NCI-H524 treated with DMSO at 0.1 percent for 48 hours (cell line): ENCODE results near the gene OR51E1.

ENCODE experiments used
- DNase-seq: peaks from one replicate; lab custom pipeline; 2025; lab: John Stamatoyannopoulos, UW

OR51E1 gene, protein sequence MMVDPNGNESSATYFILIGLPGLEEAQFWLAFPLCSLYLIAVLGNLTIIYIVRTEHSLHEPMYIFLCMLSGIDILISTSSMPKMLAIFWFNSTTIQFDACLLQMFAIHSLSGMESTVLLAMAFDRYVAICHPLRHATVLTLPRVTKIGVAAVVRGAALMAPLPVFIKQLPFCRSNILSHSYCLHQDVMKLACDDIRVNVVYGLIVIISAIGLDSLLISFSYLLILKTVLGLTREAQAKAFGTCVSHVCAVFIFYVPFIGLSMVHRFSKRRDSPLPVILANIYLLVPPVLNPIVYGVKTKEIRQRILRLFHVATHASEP

DNA sequence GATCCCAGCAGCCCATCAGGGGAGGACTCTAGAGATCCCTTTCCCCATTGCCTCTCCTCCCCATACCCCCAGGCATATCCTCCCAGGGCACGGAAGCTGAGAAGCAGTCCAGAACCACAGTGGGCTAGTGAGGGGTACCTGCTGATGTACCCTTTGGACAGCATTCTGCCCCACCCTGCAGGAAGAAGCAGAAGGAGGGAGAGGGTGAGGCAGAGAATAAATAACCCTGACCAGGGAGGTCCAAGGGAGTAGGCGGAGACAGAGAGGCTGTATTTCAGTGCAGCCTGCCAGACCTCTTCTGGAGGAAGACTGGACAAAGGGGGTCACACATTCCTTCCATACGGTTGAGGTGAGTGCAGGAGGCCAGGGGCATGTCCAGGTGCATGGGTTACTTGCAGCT lies at the start of gene OR51E1:
Gene OR51E1 (plus strand): TSS at position 301 of the 400 bp plus-strand sequence. CDS start 8,545 bp downstream, outside the sequence.
- no peak for DNase-seq

DNA sequence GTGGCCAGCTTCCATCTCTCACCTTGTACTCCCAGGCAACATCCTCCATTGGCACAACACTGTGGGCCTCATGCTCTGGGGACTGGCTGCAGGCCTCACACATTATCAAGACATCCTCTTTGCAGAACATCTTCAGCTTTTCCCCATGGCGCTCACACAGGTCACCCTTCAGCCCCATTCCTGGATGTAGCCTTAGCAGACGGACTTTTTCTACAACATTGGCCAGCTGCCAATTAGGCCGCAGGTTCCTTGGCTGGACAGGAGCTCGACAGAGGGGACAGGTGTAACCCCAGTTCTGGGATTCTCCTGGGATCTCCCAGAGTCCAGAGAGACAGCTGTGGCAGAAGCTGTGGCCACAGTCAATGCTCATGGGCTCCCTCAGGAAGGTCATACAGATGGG lies 38.7 kb upstream of the OR51E1 start:
- no peak for DNase-seq

DNA sequence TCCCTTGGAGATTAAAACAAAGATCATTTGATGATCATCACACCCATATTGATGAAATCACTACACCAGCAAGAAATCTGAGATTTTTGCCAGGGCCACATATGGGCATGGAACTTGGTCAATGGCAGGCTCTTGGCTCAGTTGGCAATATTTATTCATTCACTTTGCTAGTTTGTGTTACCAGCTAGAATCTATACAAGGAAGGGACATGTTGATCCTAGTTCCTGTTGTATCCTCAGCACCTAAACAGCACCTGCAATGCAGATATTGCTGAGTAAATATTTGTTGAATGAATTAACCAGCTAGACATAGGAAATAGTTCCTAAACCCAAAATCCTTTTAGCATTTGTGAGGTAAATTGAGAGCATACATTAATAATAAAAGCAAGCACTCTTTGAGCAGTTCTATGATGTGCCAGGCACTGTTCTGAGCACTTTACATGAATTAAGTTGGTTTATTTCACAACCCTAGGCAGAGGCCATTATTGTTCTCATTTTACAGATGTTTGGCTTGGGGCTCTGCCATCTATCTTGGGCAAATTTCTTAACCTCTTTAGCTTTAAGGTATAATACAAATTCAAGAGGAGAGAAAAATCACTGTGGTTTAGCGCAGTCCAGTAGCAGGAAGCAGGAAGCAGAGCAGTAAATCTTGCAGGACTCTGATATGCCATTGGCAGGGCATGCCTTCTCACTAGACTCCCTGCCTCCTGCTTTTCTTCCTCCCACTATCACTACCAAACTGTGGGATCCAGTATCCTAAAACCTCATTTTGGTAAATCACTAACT lies 37.4 kb upstream of the OR51E1 start:
- DNase-seq, result no peak

DNA sequence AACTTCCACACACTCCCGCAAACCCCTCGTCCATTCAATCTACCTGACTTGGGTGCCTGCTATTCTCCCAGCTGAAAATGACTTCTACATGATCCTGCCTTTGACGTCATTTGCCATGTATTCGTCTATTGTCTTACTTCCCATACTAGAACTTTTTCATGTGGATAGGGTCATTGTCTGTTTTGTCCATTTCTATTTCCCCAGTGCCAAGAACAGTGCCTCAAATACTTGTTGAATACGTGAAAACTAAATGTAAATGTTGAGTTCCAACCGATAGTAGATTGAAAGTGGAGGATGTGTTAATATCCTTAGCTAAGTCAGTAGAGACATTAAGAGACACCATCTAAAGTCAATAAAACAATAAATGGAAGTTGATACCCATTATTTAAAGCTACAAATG lies 36.7 kb upstream of the OR51E1 start:
- DNase-seq, result no peak

DNA sequence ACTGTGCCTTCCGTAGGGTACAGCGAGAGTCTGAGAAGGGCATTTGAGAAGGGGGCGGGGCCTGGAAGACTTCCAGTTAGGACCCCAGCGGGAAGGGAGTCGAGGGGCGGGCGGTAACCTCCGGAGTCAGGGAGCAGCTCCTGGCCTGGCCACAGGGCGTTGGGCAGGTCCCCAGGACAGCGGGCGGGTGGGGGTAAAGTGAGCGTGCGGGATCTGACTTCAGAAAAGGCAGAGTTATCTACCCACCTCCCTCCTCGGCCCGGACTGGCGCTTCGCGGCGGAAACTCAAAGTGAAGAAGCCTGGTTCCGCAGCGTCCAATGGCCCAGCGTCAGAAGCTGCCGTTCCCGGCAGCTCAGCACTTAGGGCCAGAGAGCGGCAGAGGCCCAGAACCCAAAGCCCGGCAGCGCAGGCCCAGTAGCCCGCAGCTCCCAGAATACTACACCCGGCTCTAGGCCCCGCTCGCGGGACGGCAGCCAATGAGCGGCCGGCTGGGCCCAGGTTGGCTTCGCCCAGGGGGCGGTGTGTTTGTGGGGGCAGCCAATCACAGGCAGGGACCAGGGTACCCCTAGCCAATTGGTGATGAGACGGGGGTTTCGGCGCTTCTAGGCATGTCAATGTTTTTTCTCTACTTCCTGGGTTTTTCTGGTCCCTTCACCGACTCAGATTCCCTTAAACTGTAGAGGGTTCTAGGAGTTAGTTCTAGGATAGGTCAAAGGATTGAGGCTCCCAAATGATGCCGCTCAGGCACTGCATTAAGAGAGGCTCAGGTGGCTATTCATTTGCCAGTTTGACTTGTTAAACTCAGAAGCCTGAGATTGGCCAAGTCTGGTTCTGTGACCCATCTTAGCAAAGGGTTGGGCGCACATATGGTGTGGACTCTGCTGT lies 35.8 kb upstream of the OR51E1 start, which contains the start of gene TRIM68:
Gene TRIM68 (minus strand): TSS at position 451 of the 886 bp plus-strand sequence. CDS start 2,727 bp downstream, outside the sequence.
- peak; percentile 84 for DNase-seq

DNA sequence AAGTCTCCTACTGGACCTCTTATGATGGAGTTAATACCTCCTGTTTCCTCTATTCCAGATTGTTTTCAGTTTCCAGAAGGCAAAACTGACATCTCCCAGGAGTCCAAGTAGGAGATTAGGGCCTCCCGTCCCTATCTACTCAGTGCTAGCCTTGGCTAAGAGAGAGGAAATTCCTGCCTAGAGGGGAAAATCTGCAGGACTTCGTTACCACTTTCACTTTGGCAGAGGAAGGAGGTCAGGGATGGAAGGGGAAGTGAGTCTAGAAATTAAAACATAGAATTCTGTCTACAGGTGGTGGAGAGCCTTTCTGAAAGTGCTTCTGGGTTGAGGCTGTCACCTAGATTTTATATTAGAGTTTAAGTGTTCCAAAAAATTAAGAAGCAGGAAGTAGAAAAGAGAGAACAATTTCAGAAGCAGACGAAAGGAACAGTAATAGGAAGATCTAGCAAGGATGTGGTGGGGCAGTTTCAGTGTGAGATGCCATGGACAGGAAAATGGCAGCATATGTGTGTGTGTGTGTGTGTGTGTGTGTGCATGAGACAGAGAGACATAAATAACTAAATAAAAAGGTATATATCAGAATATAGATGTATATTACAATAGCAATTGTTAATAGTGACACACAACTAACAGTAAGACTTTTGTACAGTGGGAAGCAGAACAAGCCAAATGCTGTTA lies 33.4 kb upstream of the OR51E1 start:
- DNase-seq, result no peak

DNA sequence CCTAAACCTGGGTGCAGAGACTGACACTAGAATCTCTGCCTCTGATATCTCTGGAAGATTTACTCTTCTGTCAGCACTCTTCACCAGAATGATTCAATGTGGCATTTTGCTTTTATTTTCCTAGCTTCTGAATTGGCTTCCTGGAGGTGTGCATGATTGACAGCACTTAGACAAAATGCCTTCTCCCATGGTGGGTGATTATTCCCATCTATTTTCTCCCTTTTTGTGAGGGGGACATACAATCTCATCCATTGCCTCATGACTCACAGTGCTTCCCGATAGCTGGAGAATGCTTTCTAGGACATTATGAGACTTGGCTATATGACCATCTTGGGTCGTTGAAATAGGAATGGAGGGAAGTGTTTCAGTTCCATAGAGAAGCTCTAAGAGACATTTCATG lies 31.8 kb upstream of the OR51E1 start:
- no peak for DNase-seq

DNA sequence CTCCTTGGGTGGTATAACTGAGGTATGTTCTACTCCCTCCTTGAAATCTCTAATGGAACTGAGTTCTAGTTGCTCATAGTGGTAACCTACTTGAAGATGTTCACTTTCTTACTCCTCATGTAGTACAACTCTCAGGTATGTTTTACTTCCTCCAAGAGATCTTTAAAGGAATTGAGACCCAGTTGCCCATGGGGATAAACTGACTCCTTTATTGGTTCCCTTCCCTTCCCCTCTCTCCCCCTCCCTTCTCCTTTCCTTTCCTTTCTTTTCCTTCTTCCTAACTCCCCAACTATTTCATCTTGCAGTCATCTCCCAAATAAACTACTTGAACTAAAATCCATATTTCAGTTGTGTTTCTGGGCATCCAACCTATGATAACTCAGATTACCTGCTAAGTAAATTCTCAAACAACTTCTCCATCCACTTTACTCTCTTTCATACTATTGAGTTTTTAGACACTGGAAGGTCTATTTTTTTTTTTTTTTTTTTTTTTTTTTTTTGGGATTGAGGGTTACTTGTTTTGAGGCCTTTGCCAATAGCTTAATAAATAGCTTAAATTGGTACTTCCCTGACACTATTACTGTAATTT lies 27.8 kb upstream of the OR51E1 start:
- DNase-seq, result no peak

DNA sequence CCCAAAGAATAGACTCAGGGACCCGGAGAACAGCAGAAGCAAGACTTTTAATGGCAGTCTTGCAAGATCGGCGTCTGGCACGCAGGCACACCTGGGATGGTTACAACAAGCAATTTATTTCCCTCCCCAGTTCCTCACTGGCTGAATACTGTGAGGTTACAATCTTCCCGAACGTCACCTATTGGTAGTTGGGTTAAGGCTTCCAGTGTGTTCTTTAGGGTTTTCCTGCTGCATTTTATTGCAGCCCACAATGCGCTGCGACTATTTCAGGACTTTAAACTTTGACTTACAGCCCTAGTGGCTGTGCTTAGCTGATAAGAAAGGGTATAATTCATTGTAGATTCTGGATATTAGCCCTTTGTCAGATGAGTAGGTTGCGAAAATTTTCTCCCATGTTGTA lies 24.3 kb upstream of the OR51E1 start:
- DNase-seq, result no peak

DNA sequence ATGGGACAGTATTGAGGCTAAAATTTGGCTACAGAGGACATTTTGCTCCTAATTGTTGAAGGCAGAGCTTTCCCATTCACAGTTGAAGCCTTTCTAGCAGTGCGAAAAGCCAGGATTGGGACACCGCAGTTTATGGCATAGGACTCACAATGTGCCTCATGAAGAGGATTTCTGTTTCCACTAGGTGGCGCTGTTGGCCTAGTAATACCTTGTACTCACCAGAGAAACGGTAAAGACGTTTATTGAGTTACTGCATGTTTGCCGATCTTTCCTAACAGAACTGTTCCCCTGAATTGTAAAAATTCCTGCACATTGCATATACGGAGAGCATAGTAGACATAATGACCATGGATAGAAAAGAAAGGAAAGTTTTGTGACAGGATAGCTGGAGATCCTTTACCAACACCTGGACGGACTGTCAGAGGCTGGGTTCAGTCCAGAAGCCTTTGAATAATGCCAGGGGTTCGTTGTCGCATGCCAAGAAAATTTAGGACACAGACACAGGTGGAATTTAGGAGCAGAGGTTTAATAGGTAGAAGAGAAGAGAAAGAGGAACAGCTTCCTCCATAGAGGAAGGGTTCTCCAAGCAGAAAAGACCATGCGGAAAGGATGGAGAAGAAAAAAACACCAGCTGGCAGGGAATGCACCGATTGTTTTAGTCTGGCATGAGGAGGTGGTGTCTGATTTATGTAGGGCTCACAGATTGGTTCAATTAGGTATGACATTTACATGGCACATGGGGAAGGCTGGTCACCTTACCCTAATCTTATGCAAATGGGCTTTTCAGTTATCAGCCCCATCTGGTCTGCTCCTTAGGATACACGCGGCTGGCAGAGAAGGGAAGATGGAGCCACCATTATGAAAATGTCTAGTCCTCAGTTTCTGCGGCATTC lies 17.3 kb upstream of the OR51E1 start:
- DNase-seq, result peak; percentile 89

DNA sequence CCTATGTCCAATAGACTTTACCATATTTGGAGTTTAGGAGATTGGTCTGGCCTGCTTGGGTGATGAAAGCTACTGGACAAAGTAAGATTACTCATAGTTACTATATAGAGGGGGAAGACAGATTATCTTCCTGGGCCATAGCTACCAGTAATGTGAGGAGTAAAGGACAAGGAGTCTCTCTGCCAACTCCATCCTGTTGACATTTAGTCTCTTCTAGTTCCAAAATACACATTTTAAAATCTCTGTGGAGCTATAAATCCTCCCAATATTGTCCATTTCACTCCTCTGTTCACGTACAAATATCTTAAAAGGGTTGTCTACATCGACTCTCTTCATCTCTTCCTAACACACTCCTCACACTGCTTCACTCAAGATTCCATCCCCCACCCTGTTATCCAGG lies 7.6 kb upstream of the OR51E1 start:
- no peak for DNase-seq

DNA sequence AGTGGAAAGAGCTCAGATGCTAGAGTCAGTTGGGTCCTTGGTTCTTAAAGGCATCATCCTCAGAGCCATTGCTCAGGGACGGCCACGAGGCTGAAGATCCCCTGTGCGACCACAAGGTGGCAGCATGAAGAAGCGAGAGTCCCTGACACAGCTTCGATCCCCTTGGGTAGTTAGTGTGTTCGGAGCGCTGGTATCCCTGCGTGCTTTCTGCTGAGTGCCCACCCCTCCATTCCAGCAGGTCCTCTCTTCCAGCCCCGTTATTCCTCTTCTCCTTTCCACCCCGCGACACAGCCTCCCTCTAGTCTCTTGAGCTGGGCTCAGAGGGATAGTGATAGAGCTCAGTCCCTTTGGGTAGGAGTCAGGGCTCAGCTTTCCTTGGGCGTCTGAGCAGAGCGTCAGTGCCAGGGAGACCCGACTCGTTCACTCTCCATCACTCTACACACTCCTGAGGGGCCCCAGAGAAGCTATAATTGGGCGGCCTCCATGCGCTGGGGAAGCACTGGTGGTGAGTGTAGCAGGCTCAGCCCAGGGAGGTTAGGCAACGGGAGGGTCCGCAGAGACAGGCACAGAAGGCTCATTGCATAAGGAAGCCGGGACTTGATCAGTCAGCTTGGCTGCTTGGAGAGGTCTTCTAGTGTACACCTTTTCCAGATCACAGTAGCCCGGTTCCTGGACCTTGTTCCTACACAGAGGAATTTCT lies 6.7 kb upstream of the OR51E1 start, which contains the start of gene OR51D1:
Gene OR51D1 (plus strand): TSS at position 516 of the 700 bp plus-strand sequence. CDS start 2,314 bp downstream, outside the sequence.
- peak; percentile 41 for DNase-seq

DNA sequence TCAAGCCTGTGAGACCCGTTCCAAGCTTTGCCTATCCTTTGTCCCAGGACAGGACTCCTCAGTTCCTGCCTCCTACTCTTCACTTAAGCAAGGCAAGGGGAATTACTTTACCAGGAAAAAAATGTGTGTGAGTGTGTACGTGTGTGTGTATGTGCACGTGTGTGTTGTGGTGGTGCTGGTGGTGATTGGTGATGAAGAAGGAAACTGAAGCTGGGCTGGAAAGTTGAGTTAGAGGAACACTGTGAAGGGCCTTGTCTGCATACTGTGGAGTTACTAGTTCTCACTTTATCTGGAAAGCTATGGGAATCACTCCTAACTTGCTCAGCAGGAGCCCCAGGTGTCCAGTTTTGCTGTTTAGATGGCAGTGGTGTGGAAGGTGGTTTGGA lies 6.1 kb upstream of the OR51E1 start:
- DNase-seq, result no peak

DNA sequence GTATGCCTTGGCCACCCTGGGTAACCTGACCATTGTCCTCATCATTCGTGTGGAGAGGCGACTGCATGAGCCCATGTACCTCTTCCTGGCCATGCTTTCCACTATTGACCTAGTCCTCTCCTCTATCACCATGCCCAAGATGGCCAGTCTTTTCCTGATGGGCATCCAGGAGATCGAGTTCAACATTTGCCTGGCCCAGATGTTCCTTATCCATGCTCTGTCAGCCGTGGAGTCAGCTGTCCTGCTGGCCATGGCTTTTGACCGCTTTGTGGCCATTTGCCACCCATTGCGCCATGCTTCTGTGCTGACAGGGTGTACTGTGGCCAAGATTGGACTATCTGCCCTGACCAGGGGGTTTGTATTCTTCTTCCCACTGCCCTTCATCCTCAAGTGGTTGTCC lies 3.9 kb upstream of the OR51E1 start:
- no peak for DNase-seq

DNA sequence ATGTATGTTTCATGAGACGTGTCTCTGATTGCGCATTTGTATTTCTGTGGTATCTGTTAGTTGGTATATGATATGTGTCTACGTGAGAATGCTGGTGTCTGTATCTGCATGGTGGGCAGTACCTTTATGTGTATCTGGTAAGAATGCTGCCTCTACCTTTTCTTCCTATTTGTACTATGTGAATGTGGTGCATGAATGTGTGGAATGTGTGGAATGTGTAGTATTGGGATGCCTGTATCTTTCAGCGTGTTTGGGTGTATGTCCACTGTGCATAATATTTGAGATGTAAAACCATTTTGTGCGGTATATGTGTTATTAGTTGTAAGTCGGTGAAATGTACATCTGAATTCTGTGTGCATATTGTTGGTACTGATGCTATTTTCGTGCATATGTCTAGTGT lies 2.3 kb upstream of the OR51E1 start:
- DNase-seq, result no peak

DNA sequence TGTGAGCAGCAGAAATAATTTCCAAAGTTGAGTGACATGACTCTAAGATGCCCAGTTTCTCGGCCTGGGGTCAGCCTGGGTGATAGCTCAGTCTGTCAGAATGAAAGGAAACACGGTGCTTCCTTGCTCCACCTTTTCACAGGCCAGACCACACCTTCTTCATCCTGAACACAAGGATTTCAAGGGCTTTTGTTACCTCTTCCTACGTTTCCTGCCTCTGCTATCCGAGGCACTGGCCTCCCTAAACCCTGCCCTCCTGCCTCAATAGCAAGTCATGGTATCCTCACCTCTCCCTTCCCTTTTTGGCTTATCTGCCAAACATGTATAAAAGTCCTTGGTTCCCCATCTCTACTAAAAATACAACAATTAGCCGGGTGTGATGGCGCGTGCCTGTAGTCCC lies 1.7 kb upstream of the OR51E1 start:
- DNase-seq, result no peak

DNA sequence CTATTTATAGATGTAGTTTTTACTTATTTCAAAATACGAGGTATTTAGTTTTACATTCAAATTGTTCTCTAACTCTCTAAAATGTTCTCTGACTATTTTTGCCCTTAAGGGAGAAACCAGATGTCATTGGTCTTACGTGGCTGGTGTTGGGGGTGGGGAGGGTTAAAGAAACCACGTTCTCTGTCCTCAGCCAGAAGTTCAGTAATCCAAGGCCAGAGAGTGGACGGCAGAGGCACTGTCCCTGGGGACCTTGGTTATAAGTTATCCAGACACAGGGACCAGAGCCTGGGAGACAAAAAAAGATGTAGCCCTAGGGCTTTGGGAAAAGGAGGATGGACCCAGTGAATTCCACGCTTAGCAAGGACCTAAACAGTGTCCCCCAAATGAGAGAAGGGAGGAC lies 706 bp upstream of the OR51E1 start:
- no peak for DNase-seq

DNA sequence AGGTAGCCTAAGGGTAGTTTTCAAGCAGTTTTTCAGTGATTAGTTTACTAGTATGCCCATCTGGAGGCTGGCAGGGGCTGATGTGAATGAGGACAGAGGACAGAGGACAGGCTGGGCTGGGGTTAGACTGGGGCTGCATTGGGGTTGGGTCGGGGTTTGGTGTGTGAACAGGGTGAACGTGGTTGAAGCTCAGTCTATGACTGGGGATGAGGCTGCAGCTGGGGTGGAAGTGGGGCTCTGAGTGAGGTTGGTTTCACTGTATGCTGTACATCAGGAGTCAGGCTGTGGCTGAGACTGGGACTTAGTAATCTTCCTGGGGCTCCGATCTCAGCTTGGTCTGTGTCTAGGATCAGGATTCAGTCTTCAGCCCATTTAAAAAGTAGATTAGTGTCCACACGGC lies 451 bp downstream of the OR51E1 start:
- DNase-seq, result no peak

DNA sequence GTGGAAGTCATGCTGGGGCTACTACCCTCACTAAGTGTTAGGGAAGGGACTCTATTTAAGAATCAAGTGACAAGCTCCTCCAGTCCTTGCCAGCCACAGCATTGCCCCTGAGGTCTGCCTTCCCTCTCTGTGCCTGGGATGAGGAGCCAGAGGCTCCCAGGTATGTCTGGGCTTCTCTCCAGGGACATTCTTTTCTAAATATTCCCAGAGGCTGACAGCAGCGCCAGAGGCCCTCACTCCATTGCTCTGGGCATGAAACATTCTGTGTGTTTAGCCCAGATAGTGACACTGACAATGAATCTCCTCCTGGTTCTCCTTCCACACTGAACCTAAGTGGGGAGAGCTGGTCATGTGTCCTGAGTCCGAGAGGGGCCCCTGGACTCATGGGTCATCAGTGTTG lies 2.2 kb downstream of the OR51E1 start:
- DNase-seq, result no peak

DNA sequence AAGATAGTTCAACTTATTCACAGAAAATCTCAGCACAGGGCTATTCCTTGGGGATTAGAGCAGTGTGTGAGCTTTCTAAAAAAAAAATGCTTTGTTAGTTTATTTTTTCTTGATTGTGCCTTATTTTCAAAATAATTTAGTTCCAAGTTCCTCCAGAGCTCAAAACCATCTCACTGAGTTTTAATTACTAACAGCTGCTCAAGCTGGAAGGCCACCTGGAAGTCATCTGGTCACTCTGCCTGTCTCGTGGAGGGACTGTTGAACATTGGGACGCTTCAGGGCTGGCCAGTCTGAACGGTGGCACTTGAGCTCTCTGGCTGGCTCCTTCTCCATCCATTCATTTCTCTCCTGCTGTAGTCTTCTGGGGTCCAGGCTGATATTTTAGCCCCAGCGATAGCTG lies 4.0 kb downstream of the OR51E1 start:
- no peak for DNase-seq
